ENCODE results near the gene GORAB.
A peak's percentile ranks its signal among the peaks of the same experiment; 100 is the strongest.

The GORAB gene

GRCh38 chr1:170535418-170535817 is 3.5 kb downstream of the GORAB start:
- in situ Hi-C loops (cut with HindIII; ENCODE audit: low pct_ligation_motif_present, low pct_unique_long_range_greater_than_20kb, low sequenced_read_pairs) = no loop called here
- no peak for DNase-seq

DNA sequence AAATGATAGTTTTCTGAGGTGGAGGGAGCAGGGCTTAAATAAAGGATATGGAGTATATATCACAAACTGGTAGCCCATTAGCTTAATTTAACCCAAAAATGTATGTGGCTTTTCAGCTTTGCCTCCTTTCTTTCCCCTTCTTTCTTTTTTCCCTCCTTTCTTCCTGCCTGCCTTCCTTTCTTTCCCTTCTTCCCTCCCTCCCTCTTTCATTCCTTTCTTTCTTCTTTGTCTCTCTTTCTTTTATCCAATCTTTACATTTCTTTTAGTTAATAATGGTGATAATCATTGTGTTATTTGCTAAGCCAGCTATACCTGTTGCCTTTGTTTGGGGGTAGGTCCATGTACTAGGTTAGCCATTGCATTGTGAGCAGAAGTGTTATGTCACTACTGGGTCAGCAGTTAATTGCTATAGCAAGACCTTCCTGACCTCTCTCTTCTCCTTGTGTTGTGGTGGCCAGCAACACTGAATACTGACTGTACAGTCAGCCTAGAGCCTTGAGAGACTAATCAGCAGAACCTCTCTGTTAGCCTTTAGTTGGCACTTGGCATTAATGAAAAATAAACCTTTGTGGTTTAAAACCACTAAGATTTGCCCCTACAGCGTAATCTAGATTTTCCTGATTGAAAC is 5.1 kb downstream of the GORAB start:
- in situ Hi-C loops (cut with HindIII; ENCODE audit: low pct_ligation_motif_present, low pct_unique_long_range_greater_than_20kb, low sequenced_read_pairs) = no loop called here
- DNase-seq = no peak

DNA sequence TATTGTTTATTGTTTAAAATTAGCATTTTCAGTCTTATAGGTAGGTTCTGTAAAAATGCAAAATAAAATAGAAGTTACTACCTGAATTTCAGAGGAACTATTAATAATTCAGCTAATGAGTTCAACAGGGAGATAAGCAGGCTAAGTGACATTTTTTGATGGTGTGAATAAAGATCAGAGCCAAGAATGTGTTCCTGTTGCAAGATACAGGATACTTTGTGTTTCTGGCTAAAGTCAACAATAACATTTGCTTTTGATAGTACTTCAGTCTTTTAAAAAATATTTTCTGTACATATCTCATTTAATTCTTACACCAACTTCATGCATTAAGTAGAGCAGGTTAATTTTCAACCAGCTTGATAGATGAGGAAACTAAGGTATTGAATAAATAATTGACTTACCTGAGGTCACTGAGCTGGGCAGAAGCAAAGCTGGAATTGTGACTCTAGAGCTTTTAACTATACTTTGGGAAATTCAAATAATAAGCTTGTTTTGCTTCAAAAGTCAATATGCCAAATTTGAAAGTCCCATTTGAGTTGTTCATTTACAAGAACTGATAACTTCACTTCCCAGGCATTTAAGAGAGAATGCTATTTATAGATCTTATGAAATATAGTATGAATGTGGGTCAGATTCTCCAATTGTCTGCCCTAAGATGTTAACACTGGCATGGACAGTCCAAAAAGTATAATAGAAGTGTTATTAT is 6.0 kb downstream of the GORAB start:
- DNase-seq = peak; percentile 18
- in situ Hi-C loops (cut with HindIII; ENCODE audit: low pct_ligation_motif_present, low pct_unique_long_range_greater_than_20kb, low sequenced_read_pairs) = no loop called here

- no peak for DNase-seq
- in situ Hi-C loops (cut with HindIII; ENCODE audit: low pct_ligation_motif_present, low pct_unique_long_range_greater_than_20kb, low sequenced_read_pairs) = no loop called here
Observed at GRCh38 chr1:170538687-170539086, 6.7 kb downstream of the GORAB start.

GRCh38 chr1:170539154-170539553 is 7.2 kb downstream of the GORAB start:
- in situ Hi-C loops (cut with HindIII; ENCODE audit: low pct_ligation_motif_present, low pct_unique_long_range_greater_than_20kb, low sequenced_read_pairs) = no loop called here
- DNase-seq = no peak

- DNase-seq = no peak
- in situ Hi-C loops (cut with HindIII; ENCODE audit: low pct_ligation_motif_present, low pct_unique_long_range_greater_than_20kb, low sequenced_read_pairs) = no loop called here
Observed at GRCh38 chr1:170544624-170545023, 12.7 kb downstream of the GORAB start.

DNA sequence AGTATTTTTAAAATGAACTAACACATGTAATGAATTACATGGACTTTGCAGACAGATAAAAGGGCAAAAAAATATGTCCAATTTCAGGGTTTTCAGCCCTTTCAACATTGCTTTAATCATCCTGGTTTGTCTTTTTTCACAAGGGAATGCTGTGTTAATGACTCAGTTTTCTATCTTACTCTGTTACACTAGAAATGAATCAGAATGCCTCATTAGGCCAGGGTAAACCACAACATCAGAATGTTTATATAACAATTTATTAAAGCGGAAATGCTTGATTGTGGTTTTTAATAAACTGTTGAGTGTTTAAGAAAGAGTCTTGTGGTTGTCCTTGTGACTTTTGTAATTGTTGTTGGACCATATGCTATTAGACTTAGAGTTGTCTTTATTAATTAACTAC is 13.5 kb downstream of the GORAB start:
- in situ Hi-C loops (cut with HindIII; ENCODE audit: low pct_ligation_motif_present, low pct_unique_long_range_greater_than_20kb, low sequenced_read_pairs) = no loop called here
- no peak for DNase-seq

DNA sequence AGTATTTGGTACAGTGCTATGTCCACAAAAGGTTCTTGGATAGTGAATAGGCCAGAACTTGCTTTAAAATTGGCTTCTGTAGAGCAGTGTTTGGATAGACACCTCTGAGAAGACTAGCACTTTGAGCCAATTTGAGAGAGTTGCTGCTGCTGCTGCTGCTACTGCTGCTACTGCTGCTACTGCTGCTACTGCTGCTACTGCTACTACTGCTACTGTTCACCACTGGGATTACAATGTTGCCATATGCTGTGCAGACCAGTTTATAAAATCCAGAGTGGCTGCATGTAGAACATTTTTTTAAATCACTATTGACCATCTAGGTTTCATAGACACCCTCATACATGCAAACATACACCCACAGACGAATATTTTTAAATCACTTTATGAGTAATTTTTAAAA is 15.3 kb downstream of the GORAB start:
- DNase-seq = no peak
- in situ Hi-C loops (cut with HindIII; ENCODE audit: low pct_ligation_motif_present, low pct_unique_long_range_greater_than_20kb, low sequenced_read_pairs) = no loop called here

GRCh38 chr1:170548497-170548896 is 16.5 kb downstream of the GORAB start:
- in situ Hi-C loops (cut with HindIII; ENCODE audit: low pct_ligation_motif_present, low pct_unique_long_range_greater_than_20kb, low sequenced_read_pairs) = no loop called here

DNA sequence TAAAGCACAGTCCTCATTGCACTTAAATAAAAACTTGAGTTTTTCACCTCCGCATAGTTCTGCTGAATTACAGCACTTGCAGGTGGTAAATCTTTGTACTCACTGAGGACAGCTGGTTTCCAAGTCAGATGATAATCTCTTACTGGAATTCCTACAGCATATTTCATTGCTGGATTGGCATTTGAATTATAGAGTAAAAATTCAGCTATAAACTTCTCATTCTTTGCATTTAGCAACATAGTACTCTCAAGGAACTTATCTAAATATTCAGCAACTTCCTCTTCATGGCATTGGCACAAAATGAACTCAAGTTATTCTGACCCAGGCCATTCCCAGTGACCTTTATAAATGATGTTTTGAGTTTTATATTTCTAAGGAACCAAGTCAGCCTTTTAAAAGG is 23.4 kb downstream of the GORAB start:
- in situ Hi-C loops (cut with HindIII; ENCODE audit: low pct_ligation_motif_present, low pct_unique_long_range_greater_than_20kb, low sequenced_read_pairs) = no loop called here
- DNase-seq = no peak

More at GRCh38 chr1:170548497-170548896, 16.5 kb downstream of the GORAB start:
- no peak for DNase-seq

- DNase-seq = no peak
Observed at GRCh38 chr1:170556917-170557316, 25.0 kb downstream of the GORAB start.

DNA sequence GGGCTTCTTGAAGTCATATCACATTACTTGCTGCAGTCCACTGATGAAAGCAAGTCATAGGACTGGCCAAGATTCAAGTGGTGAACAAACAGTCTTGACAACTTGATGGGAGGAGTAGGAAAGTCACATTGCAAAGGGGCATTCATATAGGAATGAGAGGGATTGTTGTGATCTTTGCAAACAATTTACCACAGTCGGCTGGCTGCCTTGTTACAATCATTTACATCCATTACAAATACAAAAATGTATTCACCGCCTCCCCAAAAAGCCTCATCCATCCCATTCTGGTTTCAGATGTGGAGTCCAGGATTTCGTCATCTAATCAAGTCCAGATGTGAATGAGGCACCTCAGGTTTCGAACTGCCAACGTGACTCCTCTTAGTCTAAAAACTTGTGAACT is 26.8 kb downstream of the GORAB start:
- in situ Hi-C loops (cut with HindIII; ENCODE audit: low pct_ligation_motif_present, low pct_unique_long_range_greater_than_20kb, low sequenced_read_pairs) = no loop called here
- no peak for DNase-seq

More at GRCh38 chr1:170556917-170557316, 25.0 kb downstream of the GORAB start:
- in situ Hi-C loops (cut with HindIII; ENCODE audit: low pct_ligation_motif_present, low pct_unique_long_range_greater_than_20kb, low sequenced_read_pairs) = no loop called here

GRCh38 chr1:170559166-170559565 is 27.2 kb downstream of the GORAB start:
- DNase-seq = no peak
- in situ Hi-C loops (cut with HindIII; ENCODE audit: low pct_ligation_motif_present, low pct_unique_long_range_greater_than_20kb, low sequenced_read_pairs) = no loop called here

DNA sequence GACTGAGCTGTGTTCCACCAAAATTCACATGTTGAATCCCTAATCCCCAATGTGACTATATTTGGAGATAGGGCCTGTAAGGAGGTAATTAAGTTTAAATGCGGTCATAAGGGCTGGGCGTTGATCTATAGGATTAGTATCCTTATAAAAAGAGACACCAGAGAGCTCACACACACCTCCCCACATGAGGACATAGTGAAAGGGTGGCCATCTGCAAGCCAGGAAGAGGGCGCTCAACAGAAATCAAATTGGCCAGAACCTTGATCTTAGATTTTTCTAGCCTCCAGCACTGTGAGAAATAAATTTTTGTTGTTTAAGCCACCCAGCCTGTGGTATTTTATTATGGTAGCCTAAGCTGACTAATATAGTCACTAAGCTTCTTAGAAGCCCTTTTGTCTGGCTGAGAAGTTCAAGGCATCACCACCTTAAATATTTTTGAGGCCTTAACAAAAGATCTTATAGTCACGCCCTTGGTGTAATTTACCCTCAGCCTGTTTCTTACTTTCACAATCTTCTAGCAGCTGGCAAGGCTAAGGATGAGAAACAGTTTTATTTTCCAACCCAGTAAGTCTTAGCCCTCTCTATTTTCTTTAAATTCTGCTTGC is 28.8 kb downstream of the GORAB start:
- DNase-seq = no peak
- in situ Hi-C loops (cut with HindIII; ENCODE audit: low pct_ligation_motif_present, low pct_unique_long_range_greater_than_20kb, low sequenced_read_pairs) = no loop called here

DNA sequence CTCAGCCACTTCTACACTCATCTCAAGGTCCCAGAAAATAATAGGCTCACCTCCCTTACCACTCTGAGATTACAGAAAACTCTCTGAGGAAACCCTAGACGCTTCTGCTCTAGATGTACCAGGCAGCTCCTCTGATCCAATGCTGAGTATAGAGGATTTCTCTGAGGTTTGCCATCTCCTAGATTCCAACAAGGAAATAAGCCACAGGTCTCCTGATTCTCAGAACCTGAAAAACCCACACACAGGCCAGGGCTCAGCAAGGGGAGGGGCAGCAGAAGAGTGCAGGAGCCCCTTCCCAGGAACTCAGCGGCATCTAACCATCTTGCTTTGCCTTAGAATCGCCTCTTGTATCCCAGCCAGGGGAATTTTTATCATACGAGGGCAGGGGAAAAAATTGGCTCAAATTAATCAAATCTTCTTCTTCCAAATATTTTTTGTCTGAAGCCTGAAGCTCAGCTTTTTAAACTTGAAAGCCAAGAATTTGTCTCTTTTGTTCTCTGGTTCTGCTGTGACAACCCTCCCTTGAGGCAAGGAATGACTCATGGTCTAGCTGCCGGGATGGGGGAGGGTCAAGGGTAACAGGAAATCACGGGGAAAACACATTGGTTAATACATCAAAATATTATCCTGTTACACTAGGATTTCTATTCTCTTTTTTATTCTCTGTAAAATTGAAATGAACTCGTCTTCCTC is 30.8 kb downstream of the GORAB start:
- in situ Hi-C loops (cut with HindIII; ENCODE audit: low pct_ligation_motif_present, low pct_unique_long_range_greater_than_20kb, low sequenced_read_pairs) = no loop called here
- peak; percentile 46 for DNase-seq

GRCh38 chr1:170567214-170567613 is 35.2 kb downstream of the GORAB start:
- DNase-seq = no peak
- in situ Hi-C loops (cut with HindIII; ENCODE audit: low pct_ligation_motif_present, low pct_unique_long_range_greater_than_20kb, low sequenced_read_pairs) = no loop called here

DNA sequence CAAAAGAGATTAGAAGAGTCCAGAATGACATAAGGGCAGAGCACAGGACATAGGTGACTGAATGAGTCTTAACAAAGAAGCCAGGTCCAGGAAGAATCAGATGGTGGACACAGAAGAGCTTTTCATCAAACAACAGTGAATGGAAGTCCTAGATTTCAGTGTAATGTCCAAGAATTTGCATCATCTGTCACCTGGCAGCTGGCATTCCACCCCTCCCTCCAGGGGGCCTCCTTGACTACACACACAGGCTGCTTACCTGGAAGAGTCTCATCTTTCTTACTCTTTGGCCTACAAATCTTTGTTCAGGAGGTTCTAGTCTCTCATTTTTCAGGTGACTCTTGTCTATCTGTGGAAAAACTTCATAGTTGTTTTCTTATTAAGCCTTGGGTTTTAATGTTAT is 36.2 kb downstream of the GORAB start:
- no peak for DNase-seq
- in situ Hi-C loops (cut with HindIII; ENCODE audit: low pct_ligation_motif_present, low pct_unique_long_range_greater_than_20kb, low sequenced_read_pairs) = no loop called here

DNA sequence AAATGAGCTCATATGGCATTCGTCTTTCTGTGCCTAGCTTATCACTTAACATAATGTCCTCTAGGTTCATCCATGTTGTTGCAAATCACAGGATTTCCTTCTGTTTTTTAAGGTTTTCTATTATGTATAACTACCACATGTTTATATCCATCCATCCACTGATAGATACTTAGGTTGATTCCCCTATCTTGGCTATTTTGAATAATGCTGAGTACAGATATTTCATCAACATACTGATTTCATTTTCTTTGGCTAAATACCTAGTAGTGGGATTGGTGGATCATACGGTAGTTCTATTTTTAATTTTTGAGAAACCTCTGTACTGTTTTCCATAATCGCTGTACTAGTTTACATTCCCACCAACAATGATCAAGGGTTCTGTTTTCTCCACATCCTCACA is 45.0 kb downstream of the GORAB start:
- in situ Hi-C loops (cut with HindIII; ENCODE audit: low pct_ligation_motif_present, low pct_unique_long_range_greater_than_20kb, low sequenced_read_pairs) = no loop called here
- no peak for DNase-seq

- in situ Hi-C loops (cut with HindIII; ENCODE audit: low pct_ligation_motif_present, low pct_unique_long_range_greater_than_20kb, low sequenced_read_pairs) = no loop called here
Observed at GRCh38 chr1:170578359-170578758, 46.4 kb downstream of the GORAB start.

More at GRCh38 chr1:170578359-170578758, 46.4 kb downstream of the GORAB start:
- DNase-seq = no peak
